Esophagus muscularis mucosa (tissue), 4 donors: ENCODE measurements around the gene HDGFL2. TPM values are rescaled to one million over a fixed set of nuclear protein-coding genes. Genes with fewer than 3 reads are reported as not detected.
A peak's percentile ranks its signal among the peaks of the same experiment; 100 is the strongest.

Source experiments
- DNase-seq: peaks from one replicate; pipeline ENCODE4 v3.0.0-alpha.2; 2017; ENCODE audit errors: extremely low spot score
- H3K27ac ChIP-seq, 4 donors: fragments of 200-600 bp; sonication (generic); replicated peaks in 1 of 4; 1 replicate in 3 of 4; 2 replicates in 1 of 4; pipeline ENCODE4 v1.5.1; 2016 to 2019; ENCODE audit warnings: mild to moderate bottlenecking in 1 of 4
- H3K27me3 ChIP-seq, 4 donors: fragments of 200-600 bp; sonication (generic); one replicate each; pipeline versions ENCODE4 v1.5.1 to v1.6.0; 2016 to 2019
- H3K36me3 ChIP-seq, 4 donors: fragments of 200-600 bp; sonication (generic); one replicate each; pipeline ENCODE4 v1.5.1; 2016 to 2019
- H3K4me1 ChIP-seq, 4 donors: fragments of 200-600 bp; sonication (generic); one replicate each; pipeline ENCODE4 v1.5.1; 2016 to 2019
- H3K4me3 ChIP-seq, 4 donors: fragments of 200-600 bp; sonication (generic); 1 replicate in 2 of 4; 2 replicates in 2 of 4; pipeline ENCODE4 v1.5.1; 2016 to 2019; ENCODE audit warnings: mild to moderate bottlenecking in 4 of 4, moderate library complexity in 1 of 4
- H3K9me3 ChIP-seq, 4 donors: fragments of 200-600 bp; sonication (generic); 1 replicate in 3 of 4; 2 replicates in 1 of 4; pipeline ENCODE4 v1.5.1; 2016 to 2019
- CTCF ChIP-seq, 3 experiments: fragments of 200-600 bp in 2 of 3; fragments of 450-650 bp in 1 of 3; sonication (generic) in 2 of 3; IDR thresholded peaks; one replicate each; pipeline ENCODE4 v1.5.1; 2017 to 2019; ENCODE audit warnings: antibody characterized with exemption in 3 of 3, mild to moderate bottlenecking in 2 of 3, moderate library complexity in 1 of 3
- EP300 ChIP-seq: sonication (generic); formaldehyde crosslinking; IDR thresholded peaks from one replicate; pipeline ENCODE4 v1.6.1; 2017; ENCODE audit warnings: antibody characterized with exemption
- POLR2A ChIP-seq: fragments of 450-650 bp; IDR thresholded peaks from one replicate; pipeline ENCODE4 v1.6.1; 2017; ENCODE audit warnings: antibody characterized with exemption, moderate library complexity, mild to moderate bottlenecking, low read depth
- POLR2AphosphoS5 ChIP-seq, 2 donors: sonication (generic); formaldehyde crosslinking; IDR thresholded peaks; one replicate each; pipeline ENCODE4 v1.6.1; 2017; ENCODE audit warnings: antibody characterized with exemption in 2 of 2
- WGBS: methylation state at CpG from one replicate; pipeline ENCODE4 v1.1.5; 2018; 5-methylcytosine and 5-hydroxymethylcytosine counted together
- intact Hi-C: fragments of 100-400 bp; cut with DNase I; formaldehyde crosslinking; loops from one replicate; pipeline ENCODE4 v1.15.1; 2023
- total RNA-seq, 4 donors: library from RNA; depleted of rRNA; stranded (reverse); fragments of >200 nt; gene quantifications; one replicate each; pipeline versions ENCODE4 v1.1.0 to v1.2.1, GENCODE V29; 2016

Gene HDGFL2
- total RNA-seq, 4 donors from 2014 or later = 30.5 to 72.3 (median 45.5) TPM

- Histone ChIP-seq H3K9me3 (no peaks in the 10 kb centered on the region), H3K27ac (no peak overlapping the region), H3K4me3 (no peak overlapping the region), H3K4me1 (no peaks in the 10 kb centered on the region), H3K27me3 (no peaks in the 10 kb centered on the region), H3K36me3 (peaks cover 51 to 91% (median 85%) of the 10 kb centered on the region in 4 donors)
- WGBS = 90% methylated on average over 3 of the region's 3 CpGs
- intact Hi-C loops = no loop called here
- TF ChIP-seq CTCF (IDR thresholded peaks at IDR 0.05) (no peak), EP300 (no peak), POLR2AphosphoS5 (IDR thresholded peaks at IDR 0.05) (no peak), POLR2A (no peak)
- no peak for DNase-seq
Measured at GRCh38 chr19:4492337-4493103, 20.4 kb downstream of the HDGFL2 start.

GRCh38 chr19:4493104-4493928, 21.2 kb downstream of the HDGFL2 start:
- TF ChIP-seq POLR2A = no peak
- Histone ChIP-seq H3K27ac (no peak overlapping the region), H3K4me3 (no peak overlapping the region), H3K36me3 (peaks cover 57 to 92% (median 89%) of the 10 kb centered on the region in 4 donors), H3K4me1 (no peaks in the 10 kb centered on the region), H3K27me3 (no peaks in the 10 kb centered on the region), H3K9me3 (no peaks in the 10 kb centered on the region)
- intact Hi-C loops = no loop called here
- no peak for DNase-seq
- 94% methylated on average over 35 of the region's 41 CpGs for WGBS

- H3K4me3 ChIP-seq = no peak overlapping the region
- no peak for TF ChIP-seq CTCF (IDR thresholded peaks at IDR 0.05)
- no peak for TF ChIP-seq POLR2A
- TF ChIP-seq POLR2AphosphoS5 (IDR thresholded peaks at IDR 0.05) = no peak
- TF ChIP-seq EP300 = no peak
- H3K27me3 ChIP-seq = no peaks in the 10 kb centered on the region
- 93% methylated on average over 58 of the region's 61 CpGs for WGBS
- no peak for DNase-seq
- no peaks in the 10 kb centered on the region for H3K9me3 ChIP-seq
- no peak overlapping the region for H3K27ac ChIP-seq
- H3K36me3 ChIP-seq = peaks cover 59 to 92% (median 89%) of the 10 kb centered on the region in 4 donors
- H3K4me1 ChIP-seq = no peaks in the 10 kb centered on the region
- intact Hi-C loops = no loop called here
Measured at GRCh38 chr19:4493929-4494690, 22.0 kb downstream of the HDGFL2 start.

- Histone ChIP-seq H3K27me3 (no peaks in the 10 kb centered on the region), H3K27ac (no peak overlapping the region), H3K9me3 (no peaks in the 10 kb centered on the region), H3K36me3 (peaks cover 64 to 92% (median 89%) of the 10 kb centered on the region in 4 donors), H3K4me1 (no peaks in the 10 kb centered on the region), H3K4me3 (no peak overlapping the region)
- DNase-seq = no peak
- WGBS = 91% methylated on average over 8 of the region's 8 CpGs
- intact Hi-C loops = no loop called here
- no peak for TF ChIP-seq CTCF (IDR thresholded peaks at IDR 0.05)
- TF ChIP-seq POLR2AphosphoS5 (IDR thresholded peaks at IDR 0.05) = no peak
- no peak for TF ChIP-seq EP300
- TF ChIP-seq POLR2A = no peak
Measured at GRCh38 chr19:4494691-4495064, 22.6 kb downstream of the HDGFL2 start.

- H3K27ac ChIP-seq = no peak overlapping the region
- H3K9me3 ChIP-seq = no peaks in the 10 kb centered on the region
- TF ChIP-seq CTCF (IDR thresholded peaks at IDR 0.05) (peak in 1 of 3 experiments; percentile 7), POLR2AphosphoS5 (IDR thresholded peaks at IDR 0.05) (no peak)
- no peak for DNase-seq
- no peaks in the 10 kb centered on the region for H3K27me3 ChIP-seq
- peaks cover 59 to 91% (median 89%) of the 10 kb centered on the region in 4 donors for H3K36me3 ChIP-seq
- WGBS = 89% methylated on average over 11 of the region's 12 CpGs
- no peak overlapping the region for H3K4me3 ChIP-seq
- intact Hi-C loops = no loop called here
- H3K4me1 ChIP-seq = no peaks in the 10 kb centered on the region
Measured at GRCh38 chr19:4495471-4495870, 23.4 kb downstream of the HDGFL2 start.
